GM21447 (cell line): ENCODE data around the gene TIMD4.
A peak's percentile ranks its signal among the peaks of the same experiment; 100 is the strongest.
"Not testable (repeated sequence)": the region's sequence is repeated elsewhere in the genome, so short reads cannot be mapped to it uniquely, and the experiment has no call there.

Experiments used
- ATAC-seq: cut with Tn5 transposase; IDR thresholded peaks from one replicate; pipeline ENCODE4 v1.9.1; 2021; ENCODE audit not compliant: unreplicated experiment

TIMD4 gene

GRCh38 chr5:156925767-156926166 is 37.3 kb downstream of the TIMD4 start:
- ATAC-seq, result not testable (repeated sequence)

GRCh38 chr5:156922207-156922792 is 40.7 kb downstream of the TIMD4 start:
- ATAC-seq, result peak; percentile 31

- ATAC-seq, result peak; percentile 60
Measured at GRCh38 chr5:156920861-156921431, 42.1 kb downstream of the TIMD4 start.

GRCh38 chr5:156920042-156920860 is 42.8 kb downstream of the TIMD4 start:
- peak; percentile 55 for ATAC-seq

- no peak for ATAC-seq
Measured at GRCh38 chr5:156918311-156918845, 44.6 kb downstream of the TIMD4 start.

- ATAC-seq, result peak; percentile 13
Measured at GRCh38 chr5:156914371-156914737, 48.7 kb downstream of the TIMD4 start.

GRCh38 chr5:156913719-156914370 is 49.2 kb downstream of the TIMD4 start:
- ATAC-seq, result peak; percentile 93

- ATAC-seq, result no peak
Measured at GRCh38 chr5:156913355-156913718, 49.7 kb downstream of the TIMD4 start.

GRCh38 chr5:156912869-156913268 is 50.2 kb downstream of the TIMD4 start:
- ATAC-seq, result no peak

GRCh38 chr5:156909180-156909579 is 53.8 kb downstream of the TIMD4 start:
- ATAC-seq, result no peak

- ATAC-seq, result no peak
Measured at GRCh38 chr5:156907667-156908066, 55.4 kb downstream of the TIMD4 start.

GRCh38 chr5:156906807-156907206 is 56.2 kb downstream of the TIMD4 start:
- ATAC-seq, result no peak

GRCh38 chr5:156896546-156896945 is 66.5 kb downstream of the TIMD4 start:
- ATAC-seq, result no peak

GRCh38 chr5:156893517-156893916 is 69.5 kb downstream of the TIMD4 start:
- peak; percentile 75 for ATAC-seq

- ATAC-seq, result no peak
Measured at GRCh38 chr5:156892864-156893263, 70.2 kb downstream of the TIMD4 start.

GRCh38 chr5:156892223-156892622 is 70.8 kb downstream of the TIMD4 start:
- ATAC-seq, result no peak

- no peak for ATAC-seq
Measured at GRCh38 chr5:156888520-156888919, 74.5 kb downstream of the TIMD4 start.

GRCh38 chr5:156883316-156883875 is 79.6 kb downstream of the TIMD4 start:
- ATAC-seq, result peak; percentile 38

- peak; percentile 94 for ATAC-seq
Measured at GRCh38 chr5:156879665-156880285, 83.3 kb downstream of the TIMD4 start.

- no peak for ATAC-seq
Measured at GRCh38 chr5:156871212-156871611, 91.8 kb downstream of the TIMD4 start.

GRCh38 chr5:156870498-156870839 is 92.6 kb downstream of the TIMD4 start:
- ATAC-seq, result no peak
